ENCODE measurements around the gene CAMKK2. TPM values are rescaled to one million over a fixed set of nuclear protein-coding genes. Genes with fewer than 3 reads are reported as not detected.

Gene CAMKK2
- total RNA-seq, 1 experiment from 2014 or later = 24.7 TPM

GRCh38 chr12:121190523-121191031, 105.9 kb downstream of the CAMKK2 start:
- no peak overlapping the region for H2BK5ac ChIP-seq (ENCODE audit: insufficient read length, low read length)
- no peak overlapping the region for H3K18ac ChIP-seq (ENCODE audit: insufficient read length, low read depth, low read length)
- H3T11ph ChIP-seq (ENCODE audit: low read length) = no peak overlapping the region
- no peak overlapping the region for H3K14ac ChIP-seq (ENCODE audit: insufficient read depth, low read length)
- H3K27me3 ChIP-seq (ENCODE audit: insufficient read depth, low read length) = no peaks in the 10 kb centered on the region
- H2AK5ac ChIP-seq (ENCODE audit: insufficient read length, low read length) = no peak overlapping the region
- Mint-ChIP-seq H3K27me3 (ENCODE audit: low read depth) (no peaks in the 10 kb centered on the region; the same call in 1 of the 2 replicates), H3K4me1 (peaks cover 3 to 7% of the 10 kb centered on the region in 2 experiments; a peak in 2 of 4 replicates), H3K4me3 (no peak overlapping the region), H3K27ac (no peak overlapping the region), H3K36me3 (ENCODE audit: insufficient read depth in 1 of 3, low read depth in 3 of 3) (no peaks in the 10 kb centered on the region), H3K9me3 (no peaks in the 10 kb centered on the region)
- no peak overlapping the region for H3K9ac ChIP-seq (ENCODE audit: extremely low read depth, insufficient read length, low read length)
- DNase-seq = no peak
- no peak overlapping the region for H3K4me2 ChIP-seq (ENCODE audit: insufficient read depth, insufficient read length, low read length)
- H2BK12ac ChIP-seq (ENCODE audit: insufficient read length, low read depth, low read length) = no peak overlapping the region
- no peak for TF ChIP-seq CTCF (conservative IDR thresholded peaks at IDR 0.05)
- no peak overlapping the region for H3K4ac ChIP-seq (ENCODE audit: low read depth, low read length)
- H2BK15ac ChIP-seq (ENCODE audit: low read depth, low read length) = no peak overlapping the region
- no peak overlapping the region for H4K5ac ChIP-seq (ENCODE audit: insufficient read length, low read depth, low read length)
- H3K4me1 ChIP-seq (ENCODE audit: insufficient read depth, low read length) = no peaks in the 10 kb centered on the region
- H2BK120ac ChIP-seq (ENCODE audit: low read depth, low read length, poor library complexity, severe bottlenecking) = no peak overlapping the region
- WGBS (ENCODE audit: extremely low coverage, insufficient read length, low lambda C conversion rate) = no CpG with 5 or more reads among the region's 2 CpGs
- H3K23ac ChIP-seq (ENCODE audit: insufficient read length, low read depth, low read length) = no peak overlapping the region
- no peak overlapping the region for H3K27ac ChIP-seq (ENCODE audit: insufficient read length, low read depth, low read length)
- H4K20me1 ChIP-seq (ENCODE audit: control insufficient read depth, insufficient read depth, insufficient read length) = no peaks in the 10 kb centered on the region
- H2BK20ac ChIP-seq (ENCODE audit: low read depth, low read length, poor library complexity, severe bottlenecking) = no peak overlapping the region
- H3K23me2 ChIP-seq (ENCODE audit: insufficient read length, low read depth, low read length, poor library complexity, severe bottlenecking) = no peaks in the 10 kb centered on the region
- H4K8ac ChIP-seq (replicated peaks; ENCODE audit: insufficient read length, low read depth, low read length) = no peak overlapping the region
- no peak overlapping the region for H4K91ac ChIP-seq (ENCODE audit: insufficient read length, low read depth, low read length)
- no peak overlapping the region for H2AFZ ChIP-seq (ENCODE audit: low read length)
- H3K79me2 ChIP-seq (ENCODE audit: insufficient read depth, low read length) = no peaks in the 10 kb centered on the region
- H3K56ac ChIP-seq (ENCODE audit: insufficient read length, low read depth, low read length) = no peak overlapping the region
- no peaks in the 10 kb centered on the region for H3K9me3 ChIP-seq (ENCODE audit: control insufficient read depth, low read depth, low read length)
- H3K79me1 ChIP-seq (ENCODE audit: insufficient read depth, low read depth, low read length, poor library complexity, severe bottlenecking) = no peaks in the 10 kb centered on the region
